Measurements from ENCODE around the gene GNPTG.
A peak's percentile ranks its signal among the peaks of the same experiment; 100 is the strongest.

GNPTG gene

GRCh38 chr16:1375741-1376410 is 24.1 kb downstream of the GNPTG start:
- no peak for DNase-seq

GRCh38 chr16:1377406-1378010 is 25.8 kb downstream of the GNPTG start:
- DNase-seq = no peak

GRCh38 chr16:1378087-1378803 is 26.5 kb downstream of the GNPTG start:
- no peak for DNase-seq

GRCh38 chr16:1378804-1379303 is 27.1 kb downstream of the GNPTG start:
- DNase-seq = peak; percentile 60

GRCh38 chr16:1379304-1380076 is 27.8 kb downstream of the GNPTG start:
- DNase-seq = no peak

- no peak for DNase-seq
Observed at GRCh38 chr16:1380195-1380594, 28.5 kb downstream of the GNPTG start.

- no peak for DNase-seq
Observed at GRCh38 chr16:1381612-1382406, 30.1 kb downstream of the GNPTG start.

- no peak for DNase-seq
Observed at GRCh38 chr16:1383556-1383955, 31.8 kb downstream of the GNPTG start.

GRCh38 chr16:1385232-1385631 is 33.5 kb downstream of the GNPTG start:
- DNase-seq = no peak

GRCh38 chr16:1387331-1387730 is 35.6 kb downstream of the GNPTG start:
- no peak for DNase-seq

- DNase-seq = no peak
Observed at GRCh38 chr16:1389762-1390161, 38.0 kb downstream of the GNPTG start.

GRCh38 chr16:1390239-1390779 is 38.6 kb downstream of the GNPTG start:
- no peak for DNase-seq

GRCh38 chr16:1392826-1393225 is 41.1 kb downstream of the GNPTG start:
- DNase-seq = no peak

- no peak for DNase-seq
Observed at GRCh38 chr16:1393613-1394176, 42.0 kb downstream of the GNPTG start.

GRCh38 chr16:1394367-1394951 is 42.7 kb downstream of the GNPTG start:
- DNase-seq = no peak

GRCh38 chr16:1395444-1396031 is 43.8 kb downstream of the GNPTG start:
- no peak for DNase-seq

- no peak for DNase-seq
Observed at GRCh38 chr16:1397779-1398178, 46.0 kb downstream of the GNPTG start.

GRCh38 chr16:1398351-1398750 is 46.6 kb downstream of the GNPTG start:
- no peak for DNase-seq

- no peak for DNase-seq
Observed at GRCh38 chr16:1398826-1399581, 47.3 kb downstream of the GNPTG start.
